ENCODE measurements around the gene DFFB. TPM values are rescaled to one million over a fixed set of nuclear protein-coding genes. Genes with fewer than 3 reads are reported as not detected.

DFFB gene
- total and polyA plus RNA-seq, 2 of the 13 experiments (the other 11 are each of a cell fraction or from before 2014, with no cell fraction given): 4.6 to 9.3 TPM

GRCh38 chr1:3900969-3901529, 43.8 kb downstream of the DFFB start (continued):
- TF ChIP-seq PAXIP1 (CRISPR knock-in tag; conservative IDR thresholded peaks at IDR 0.05) (peak; percentile 18; the same call in 1 of the 2 replicates), ZNF674 (CRISPR knock-in tag; IDR thresholded peaks at IDR 0.05; ENCODE audit: low read depth) (no peak), ZNF891 (CRISPR knock-in tag; IDR thresholded peaks at IDR 0.05) (no peak), GATAD1 (CRISPR knock-in tag; IDR thresholded peaks at IDR 0.05) (peak; percentile 47), FOXP1 (IDR thresholded peaks at IDR 0.05) (no peak), FOXP1 (CRISPR knock-in tag; IDR thresholded peaks at IDR 0.05) (0 out of 2 replicates have a peak, but pooled peaks have one; percentile 11), ZNF225 (CRISPR knock-in tag; IDR thresholded peaks at IDR 0.05) (no peak), CBFB (CRISPR knock-in tag; IDR thresholded peaks at IDR 0.05) (no peak), ZBTB7B (CRISPR knock-in tag; IDR thresholded peaks at IDR 0.05) (no peak), KAT2B (IDR thresholded peaks at IDR 0.05; ENCODE audit: borderline replicate concordance, low read depth, low read length) (no peak), ZNF281 (CRISPR knock-in tag; IDR thresholded peaks at IDR 0.05; ENCODE audit: borderline replicate concordance) (no peak), ZNF234 (CRISPR knock-in tag; conservative IDR thresholded peaks at IDR 0.05) (no peak), ZNF20 (CRISPR knock-in tag; IDR thresholded peaks at IDR 0.05) (no peak)
- TF ChIP-seq, protein P1, sequence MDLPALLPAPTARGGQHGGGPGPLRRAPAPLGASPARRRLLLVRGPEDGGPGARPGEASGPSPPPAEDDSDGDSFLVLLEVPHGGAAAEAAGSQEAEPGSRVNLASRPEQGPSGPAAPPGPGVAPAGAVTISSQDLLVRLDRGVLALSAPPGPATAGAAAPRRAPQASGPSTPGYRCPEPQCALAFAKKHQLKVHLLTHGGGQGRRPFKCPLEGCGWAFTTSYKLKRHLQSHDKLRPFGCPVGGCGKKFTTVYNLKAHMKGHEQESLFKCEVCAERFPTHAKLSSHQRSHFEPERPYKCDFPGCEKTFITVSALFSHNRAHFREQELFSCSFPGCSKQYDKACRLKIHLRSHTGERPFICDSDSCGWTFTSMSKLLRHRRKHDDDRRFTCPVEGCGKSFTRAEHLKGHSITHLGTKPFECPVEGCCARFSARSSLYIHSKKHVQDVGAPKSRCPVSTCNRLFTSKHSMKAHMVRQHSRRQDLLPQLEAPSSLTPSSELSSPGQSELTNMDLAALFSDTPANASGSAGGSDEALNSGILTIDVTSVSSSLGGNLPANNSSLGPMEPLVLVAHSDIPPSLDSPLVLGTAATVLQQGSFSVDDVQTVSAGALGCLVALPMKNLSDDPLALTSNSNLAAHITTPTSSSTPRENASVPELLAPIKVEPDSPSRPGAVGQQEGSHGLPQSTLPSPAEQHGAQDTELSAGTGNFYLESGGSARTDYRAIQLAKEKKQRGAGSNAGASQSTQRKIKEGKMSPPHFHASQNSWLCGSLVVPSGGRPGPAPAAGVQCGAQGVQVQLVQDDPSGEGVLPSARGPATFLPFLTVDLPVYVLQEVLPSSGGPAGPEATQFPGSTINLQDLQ (CRISPR knock-in tag; IDR thresholded peaks at IDR 0.05): no peak
- TF ChIP-seq, protein P2, sequence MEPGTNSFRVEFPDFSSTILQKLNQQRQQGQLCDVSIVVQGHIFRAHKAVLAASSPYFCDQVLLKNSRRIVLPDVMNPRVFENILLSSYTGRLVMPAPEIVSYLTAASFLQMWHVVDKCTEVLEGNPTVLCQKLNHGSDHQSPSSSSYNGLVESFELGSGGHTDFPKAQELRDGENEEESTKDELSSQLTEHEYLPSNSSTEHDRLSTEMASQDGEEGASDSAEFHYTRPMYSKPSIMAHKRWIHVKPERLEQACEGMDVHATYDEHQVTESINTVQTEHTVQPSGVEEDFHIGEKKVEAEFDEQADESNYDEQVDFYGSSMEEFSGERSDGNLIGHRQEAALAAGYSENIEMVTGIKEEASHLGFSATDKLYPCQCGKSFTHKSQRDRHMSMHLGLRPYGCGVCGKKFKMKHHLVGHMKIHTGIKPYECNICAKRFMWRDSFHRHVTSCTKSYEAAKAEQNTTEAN (CRISPR knock-in tag; conservative IDR thresholded peaks at IDR 0.05): 0 out of 2 replicates have a peak, but pooled peaks have one; percentile 39
- TF ChIP-seq, protein P3, sequence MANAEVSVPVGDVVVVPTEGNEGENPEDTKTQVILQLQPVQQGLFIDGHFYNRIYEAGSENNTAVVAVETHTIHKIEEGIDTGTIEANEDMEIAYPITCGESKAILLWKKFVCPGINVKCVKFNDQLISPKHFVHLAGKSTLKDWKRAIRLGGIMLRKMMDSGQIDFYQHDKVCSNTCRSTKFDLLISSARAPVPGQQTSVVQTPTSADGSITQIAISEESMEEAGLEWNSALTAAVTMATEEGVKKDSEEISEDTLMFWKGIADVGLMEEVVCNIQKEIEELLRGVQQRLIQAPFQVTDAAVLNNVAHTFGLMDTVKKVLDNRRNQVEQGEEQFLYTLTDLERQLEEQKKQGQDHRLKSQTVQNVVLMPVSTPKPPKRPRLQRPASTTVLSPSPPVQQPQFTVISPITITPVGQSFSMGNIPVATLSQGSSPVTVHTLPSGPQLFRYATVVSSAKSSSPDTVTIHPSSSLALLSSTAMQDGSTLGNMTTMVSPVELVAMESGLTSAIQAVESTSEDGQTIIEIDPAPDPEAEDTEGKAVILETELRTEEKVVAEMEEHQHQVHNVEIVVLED (CRISPR knock-in tag; IDR thresholded peaks at IDR 0.05; ENCODE audit: borderline replicate concordance): no peak
- TF ChIP-seq, protein P4, sequence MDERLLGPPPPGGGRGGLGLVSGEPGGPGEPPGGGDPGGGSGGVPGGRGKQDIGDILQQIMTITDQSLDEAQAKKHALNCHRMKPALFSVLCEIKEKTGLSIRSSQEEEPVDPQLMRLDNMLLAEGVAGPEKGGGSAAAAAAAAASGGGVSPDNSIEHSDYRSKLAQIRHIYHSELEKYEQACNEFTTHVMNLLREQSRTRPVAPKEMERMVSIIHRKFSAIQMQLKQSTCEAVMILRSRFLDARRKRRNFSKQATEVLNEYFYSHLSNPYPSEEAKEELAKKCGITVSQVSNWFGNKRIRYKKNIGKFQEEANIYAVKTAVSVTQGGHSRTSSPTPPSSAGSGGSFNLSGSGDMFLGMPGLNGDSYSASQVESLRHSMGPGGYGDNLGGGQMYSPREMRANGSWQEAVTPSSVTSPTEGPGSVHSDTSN (CRISPR knock-in tag; IDR thresholded peaks at IDR 0.05): peak; percentile 34; the same call in 1 of the 2 replicates

Data from HepG2 (cell line).